Heart left ventricle (tissue), 16 donors: Measurements from ENCODE around the gene PRKAG3. TPM values are rescaled to one million over a fixed set of nuclear protein-coding genes. Genes with fewer than 3 reads are reported as not detected.

Source experiments
- ATAC-seq, 4 donors: fragments of 200-7000 bp; cut with Tn5 transposase; one replicate each; pipeline ENCODE4 v1.9.1; 2020 to 2022; ENCODE audit warnings: moderate library complexity in 4 of 4, mild to moderate bottlenecking in 3 of 4, moderate number of reproducible peaks in 1 of 4
- DNase-seq, 5 donors: peaks; one replicate each; pipeline ENCODE4 v3.0.0-alpha.2; 2020
- H3K27ac ChIP-seq, 12 donors: fragments of 200-600 bp; sonication (generic) in 4 of 12; one replicate each; pipeline versions ENCODE4 v1.5.0 to v1.8.0; 2016 to 2022; ENCODE audit warnings: mild to moderate bottlenecking in 2 of 12
- H3K27me3 ChIP-seq, 9 donors: fragments of 200-600 bp; sonication (generic) in 2 of 9; one replicate each; pipeline versions ENCODE4 v1.5.1 to v1.8.0; 2016 to 2022; ENCODE audit warnings: mild to moderate bottlenecking in 3 of 9
- H3K36me3 ChIP-seq, 9 donors: fragments of 200-600 bp; sonication (generic) in 2 of 9; one replicate each; pipeline versions ENCODE4 v1.5.0 to v1.8.0; 2018 to 2022; ENCODE audit warnings: mild to moderate bottlenecking in 2 of 9
- H3K4me1 ChIP-seq, 12 donors: fragments of 200-600 bp; sonication (generic) in 4 of 12; one replicate each; pipeline versions ENCODE4 v1.5.0 to v1.8.0; 2016 to 2022; ENCODE audit warnings: mild to moderate bottlenecking in 3 of 12
- H3K4me3 ChIP-seq, 12 donors: fragments of 200-600 bp; sonication (generic) in 4 of 12; one replicate each; pipeline versions ENCODE4 v1.5.0 to v1.8.0; 2017 to 2022; ENCODE audit warnings: mild to moderate bottlenecking in 9 of 12, moderate library complexity in 4 of 12
- H3K9me3 ChIP-seq, 12 donors: fragments of 200-600 bp; sonication (generic) in 4 of 12; one replicate each; pipeline versions ENCODE4 v1.5.0 to v1.8.0; 2016 to 2022; ENCODE audit warnings: mild to moderate bottlenecking in 1 of 12
- POLR2A ChIP-seq, 2 donors: fragments of 450-650 bp; IDR thresholded peaks; one replicate each; pipeline ENCODE4 v1.6.1; 2017; ENCODE audit warnings: antibody characterized with exemption in 2 of 2, mild to moderate bottlenecking in 2 of 2, moderate library complexity in 2 of 2
- WGBS, 4 donors: extraction: QIAGEN DNeasy Blood & Tissue Kit in 2 of 4; methylation state at CpG; one replicate each; pipeline versions ENCODE4 v1.1.5 to v1.1.7; 2013 to 2018; 5-methylcytosine and 5-hydroxymethylcytosine counted together
- intact Hi-C, 10 donors: fragments of 100-400 bp; cut with DNase I; formaldehyde crosslinking; loops; one replicate each; pipeline versions ENCODE4 v1.11.1 to v1.14.2; 2022
- polyA plus RNA-seq, 2 donors: library from polyadenylated mRNA; stranded (reverse); fragments of 200-250 nt; gene quantifications; one replicate each; pipeline ENCODE4 v1.2.3, GENCODE V29; 2013
- total RNA-seq, 9 donors: library from RNA; depleted of rRNA in 2 of 9; stranded (reverse); fragments of >200 nt in 2 of 9; fragmentation: NEBNext Ultra II Directional in 3 of 9; extraction: Animal tissue kit (Norgen Biotek cat#: 25700) in 3 of 9; gene quantifications; one replicate each; pipeline versions ENCODE4 v1.1.0 to v1.2.4, GENCODE V29; 2016 to 2023
- TF ChIP-seq, protein P1 (sequence below), 12 donors: fragments of 200-600 bp; sonication (generic) in 4 of 12; IDR thresholded peaks; one replicate each; pipeline versions ENCODE4 v1.5.0 to v1.8.0; 2018 to 2022; ENCODE audit warnings: antibody characterized with exemption in 12 of 12, mild to moderate bottlenecking in 5 of 12
- donor health status: ischemic (EF 13 %, LVEDD 7.1; RV severe dilation, severe dysfunction).
- donor health status: healthy with polysubstance abuse.
- donor health status: DM: no; HTN: yes; CAD: no.
- donor health status: DM: no; HTN: no; CAD: no.
- donor health status: ischemic (EF 25% LVEDD 6.9; RV normal size, moderate dysfunction).
- donor health status: ischemic (EF 25% LVEDD 5.7; RV mildly dilated, moderate dysfunction).
- donor health status: healthy.
- donor health status: DM: yes; HTN: yes; CAD: no.
- donor health status: ischemic (EF 35%, LVEDD 5.7; RV mildly dilated, moderate dysfunction).
- donor health status: nonischemic (EF 11% LVEDD 7.7; RV severe dilation, severe dysfunction).
- donor health status: DM: yes; HTN: yes; CAD: no.
- donor health status: PGD.
- donor health status: ischemic (EF 29% LVEDD 5.4; RV normal size, mild dysfunction).
- donor health status: nonischemic (EF 23%, LVEDD 6.1; RV moderate dilation, normal function).

Gene PRKAG3
- total and polyA plus RNA-seq, 11 donors: 0.06 TPM; not detected in 10

DNA sequence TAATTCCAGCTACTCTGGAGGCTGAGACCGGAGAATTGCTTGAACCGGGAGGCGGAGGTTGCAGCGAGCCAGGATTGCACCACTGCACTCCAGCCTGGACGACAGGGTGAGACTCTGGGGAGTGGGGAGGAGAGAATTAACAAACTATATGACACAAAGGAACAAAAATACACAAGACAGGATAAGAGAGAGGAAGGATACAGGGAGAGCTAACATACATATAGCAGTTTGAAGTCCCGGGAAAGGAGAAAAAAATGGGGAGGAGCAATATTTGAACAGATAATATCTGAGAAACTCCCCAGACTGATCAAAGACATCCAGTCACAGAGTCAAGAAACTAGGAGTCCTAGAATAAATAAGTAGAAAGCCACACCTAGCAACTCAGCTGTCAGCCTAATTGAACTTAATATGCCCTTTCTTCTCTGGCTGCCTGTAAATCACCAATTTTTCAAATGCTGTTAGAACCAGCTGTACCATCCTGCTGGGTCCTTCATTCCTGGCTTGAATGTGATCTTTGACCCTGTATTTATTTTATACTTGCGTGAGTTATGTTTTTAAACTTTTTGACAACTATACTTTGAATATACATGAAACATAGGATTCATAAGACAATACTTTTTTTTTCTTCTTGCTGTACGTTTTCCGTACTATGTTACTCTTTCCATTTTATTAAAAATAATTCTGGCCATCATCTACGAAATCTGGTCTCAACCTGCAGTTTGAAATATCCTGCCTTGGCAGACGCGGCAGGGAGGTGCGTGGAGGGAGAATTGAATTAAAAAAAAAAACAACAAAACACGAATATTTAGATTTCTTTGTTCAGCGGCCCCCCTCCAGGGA is 50.5 kb downstream of the PRKAG3 start:
- no peak for DNase-seq

DNA sequence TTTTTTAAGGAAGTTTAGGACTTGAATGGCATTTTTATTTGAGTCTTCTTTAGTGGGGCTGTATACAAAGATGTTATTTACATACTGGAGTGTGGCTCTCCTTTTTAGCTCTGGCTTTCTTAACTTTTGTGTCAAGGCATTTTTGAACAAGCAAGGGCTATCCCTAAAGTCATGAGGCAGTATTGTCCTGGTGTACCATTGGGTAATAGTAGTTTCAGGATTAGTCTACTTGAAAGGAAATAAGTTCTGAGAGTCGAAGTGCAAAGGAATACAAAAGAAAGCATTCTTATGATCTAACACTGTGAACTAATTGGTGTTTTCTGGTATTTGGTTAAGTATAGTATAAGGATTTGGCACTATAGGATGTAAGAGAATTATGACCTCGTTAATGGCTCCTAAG is 51.6 kb downstream of the PRKAG3 start:
- TF ChIP-seq POLR2A (IDR thresholded peaks at IDR 0.05): no peak
- TF ChIP-seq, protein P1, sequence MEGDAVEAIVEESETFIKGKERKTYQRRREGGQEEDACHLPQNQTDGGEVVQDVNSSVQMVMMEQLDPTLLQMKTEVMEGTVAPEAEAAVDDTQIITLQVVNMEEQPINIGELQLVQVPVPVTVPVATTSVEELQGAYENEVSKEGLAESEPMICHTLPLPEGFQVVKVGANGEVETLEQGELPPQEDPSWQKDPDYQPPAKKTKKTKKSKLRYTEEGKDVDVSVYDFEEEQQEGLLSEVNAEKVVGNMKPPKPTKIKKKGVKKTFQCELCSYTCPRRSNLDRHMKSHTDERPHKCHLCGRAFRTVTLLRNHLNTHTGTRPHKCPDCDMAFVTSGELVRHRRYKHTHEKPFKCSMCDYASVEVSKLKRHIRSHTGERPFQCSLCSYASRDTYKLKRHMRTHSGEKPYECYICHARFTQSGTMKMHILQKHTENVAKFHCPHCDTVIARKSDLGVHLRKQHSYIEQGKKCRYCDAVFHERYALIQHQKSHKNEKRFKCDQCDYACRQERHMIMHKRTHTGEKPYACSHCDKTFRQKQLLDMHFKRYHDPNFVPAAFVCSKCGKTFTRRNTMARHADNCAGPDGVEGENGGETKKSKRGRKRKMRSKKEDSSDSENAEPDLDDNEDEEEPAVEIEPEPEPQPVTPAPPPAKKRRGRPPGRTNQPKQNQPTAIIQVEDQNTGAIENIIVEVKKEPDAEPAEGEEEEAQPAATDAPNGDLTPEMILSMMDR (IDR thresholded peaks at IDR 0.05): no peak
- Histone ChIP-seq H3K36me3 (no peaks in the 10 kb centered on the region), H3K9me3 (peaks cover 0 to 10% (median 0%) of the 10 kb centered on the region in 12 donors), H3K27ac (no peak overlapping the region), H3K4me1 (peaks cover 0 to 33% (median 6%) of the 10 kb centered on the region in 12 donors), H3K27me3 (peaks cover 0 to 13% (median 0%) of the 10 kb centered on the region in 9 donors), H3K4me3 (no peak overlapping the region)
- 67 to 95% (median 94%) methylated on average over 2 of the region's 2 CpGs for WGBS, 4 donors
- no peak for ATAC-seq
- no peak for DNase-seq
- intact Hi-C loops: loop anchor here in 1 of 10 donors (5.0 kb wide), 1 partner anchor 68 kb away; the partner anchor contains the start of gene TTLL4

More for the DNA sequence above, 50.5 kb downstream of the PRKAG3 start:
- Histone ChIP-seq H3K27ac (peak overlapping the region; percentile 65 to 91 (median 78)), H3K4me3 (peak overlapping the region; percentile 58 to 88 (median 76)), H3K9me3 (peaks cover 0 to 10% (median 0%) of the 10 kb centered on the region in 12 donors), H3K27me3 (peaks cover 0 to 13% (median 0%) of the 10 kb centered on the region in 9 donors), H3K4me1 (peaks cover 0 to 33% (median 6%) of the 10 kb centered on the region in 12 donors), H3K36me3 (no peaks in the 10 kb centered on the region)
- TF ChIP-seq POLR2A (IDR thresholded peaks at IDR 0.05): no peak
- TF ChIP-seq, protein P1 (IDR thresholded peaks at IDR 0.05): no peak
- 44 to 50% (median 47%) methylated on average over 15 of the region's 15 CpGs for WGBS, 4 donors
- no peak for ATAC-seq
- intact Hi-C loops: loop anchor here in 1 of 10 donors (5.0 kb wide), 1 partner anchor 69 kb away; the partner anchor contains the start of gene TTLL4

DNA sequence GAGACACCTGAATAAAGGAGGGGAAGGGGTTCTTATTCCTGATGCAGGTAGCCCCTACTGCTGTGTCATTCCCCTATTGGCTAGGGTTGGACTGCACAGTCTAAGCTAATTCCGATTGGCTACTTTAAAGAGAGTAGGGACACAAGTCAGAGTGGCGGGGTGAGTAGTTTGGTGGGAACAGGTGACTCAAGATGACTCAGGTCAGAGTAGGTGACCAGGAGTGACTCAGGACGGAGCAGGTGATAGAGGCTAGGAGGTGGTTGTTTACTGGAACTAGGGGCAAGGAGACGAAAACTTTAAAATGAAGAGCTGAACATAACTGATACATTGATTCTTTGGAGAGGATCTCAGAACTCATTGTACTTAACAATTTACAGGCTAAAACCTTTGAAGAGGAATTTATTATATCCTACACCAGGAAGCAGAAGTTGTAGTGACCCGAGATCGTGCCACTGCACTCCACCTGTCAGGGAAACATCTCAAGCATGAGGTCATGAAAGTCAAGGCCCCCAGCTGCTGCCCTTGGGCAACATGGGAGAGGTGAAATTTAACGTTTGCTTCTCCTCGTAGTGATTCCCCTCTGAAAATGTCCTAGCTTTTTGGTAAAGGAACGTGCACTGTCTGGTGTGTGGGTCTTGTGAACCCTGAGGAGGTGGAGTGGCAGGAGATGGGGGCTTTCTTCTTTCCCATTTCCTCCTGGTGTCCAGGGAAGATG is 54.2 kb downstream of the PRKAG3 start:
- Histone ChIP-seq H3K27me3 (peaks cover 0 to 6% (median 0%) of the 10 kb centered on the region in 9 donors), H3K4me3 (no peak overlapping the region), H3K4me1 (peaks cover 0 to 17% (median 5%) of the 10 kb centered on the region in 12 donors), H3K9me3 (peaks cover 0 to 10% (median 0%) of the 10 kb centered on the region in 12 donors), H3K27ac (no peak overlapping the region), H3K36me3 (no peaks in the 10 kb centered on the region)
- TF ChIP-seq POLR2A (IDR thresholded peaks at IDR 0.05): no peak
- TF ChIP-seq, protein P1 (IDR thresholded peaks at IDR 0.05): no peak
- DNase-seq: no peak
- intact Hi-C loops: loop anchor here in 1 of 10 donors (10.0 kb wide), 1 partner anchor 47 kb away; no protein-coding TSS in a partner anchor
- WGBS, 4 donors: 88 to 98% (median 94%) methylated on average over 9 of the region's 9 CpGs
- ATAC-seq: no peak
